Endothelial cell (in vitro differentiated cells): ENCODE results near the gene CT83. TPM values are rescaled to one million over a fixed set of nuclear protein-coding genes. Genes with fewer than 3 reads are reported as not detected.

Source experiments
- DNase-seq: peaks from one replicate; pipeline ENCODE4 v3.0.0; 2021; ENCODE audit warnings: low spot score
- H3K27ac Mint-ChIP-seq: one replicate; pipeline ENCODE4 v1.8.0; 2021; ENCODE audit warnings: mixed read lengths, inconsistent platforms; ENCODE audit not compliant: unreplicated experiment
- H3K27me3 Mint-ChIP-seq: one replicate; pipeline ENCODE4 v1.8.0; 2021; ENCODE audit warnings: mild to moderate bottlenecking, moderate library complexity, mixed read lengths, inconsistent platforms; ENCODE audit not compliant: unreplicated experiment
- H3K36me3 Mint-ChIP-seq: one replicate; pipeline ENCODE4 v1.8.0; 2021; ENCODE audit warnings: mild to moderate bottlenecking, low read depth, mixed read lengths, inconsistent platforms; ENCODE audit not compliant: unreplicated experiment
- H3K4me1 Mint-ChIP-seq: one replicate; pipeline ENCODE4 v1.8.0; 2021; ENCODE audit warnings: mild to moderate bottlenecking, mixed read lengths, inconsistent platforms; ENCODE audit not compliant: unreplicated experiment
- H3K4me3 Mint-ChIP-seq: one replicate; pipeline ENCODE4 v1.8.0; 2021; ENCODE audit warnings: mild to moderate bottlenecking, mixed read lengths, inconsistent platforms; ENCODE audit not compliant: unreplicated experiment
- H3K9me3 Mint-ChIP-seq: one replicate; pipeline ENCODE4 v1.8.0; 2021; ENCODE audit warnings: mixed read lengths, inconsistent platforms; ENCODE audit not compliant: unreplicated experiment
- CTCF ChIP-seq: fragments of 200-600 bp; sonication (generic); IDR thresholded peaks from one replicate; pipeline ENCODE4 v1.5.0; 2021; ENCODE audit warnings: antibody characterized with exemption; ENCODE audit not compliant: unreplicated experiment
- total RNA-seq: library from RNA; stranded (reverse); fragmentation: NEBNext Ultra II Directional; extraction: Animal tissue kit (Norgen Biotek cat#: 25700); gene quantifications from one replicate; pipeline ENCODE4 v1.2.1, GENCODE V29; 2021; ENCODE audit not compliant: unreplicated experiment

The CT83 gene
- total RNA-seq, 1 donor from 2014 or later, result not detected

- DNase-seq, result no peak
- TF ChIP-seq CTCF, result no peak
- Mint-ChIP-seq H3K4me3 (no peak overlapping the region), H3K4me1 (no peaks in the 10 kb centered on the region), H3K27me3 (no peaks in the 10 kb centered on the region), H3K27ac (no peak overlapping the region), H3K9me3 (no peaks in the 10 kb centered on the region), H3K36me3 (no peaks in the 10 kb centered on the region)
Measured at GRCh38 chrX:116449156-116449555, 13.6 kb downstream of the CT83 start.

GRCh38 chrX:116436358-116436816 is 26.4 kb downstream of the CT83 start, which contains the start of gene SLC6A14:
Gene SLC6A14, plus strand, starts transcription at chrX:116436606. Its CDS starts 104 bp downstream, at chrX:116436710.
- no peak for DNase-seq
- Mint-ChIP-seq H3K36me3 (no peaks in the 10 kb centered on the region), H3K27ac (no peak within 1 kb of the TSS), H3K9me3 (no peaks in the 10 kb centered on the region), H3K4me1 (no peaks in the 10 kb centered on the region), H3K27me3 (peaks cover 6% of the 10 kb centered on the region), H3K4me3 (no peak within 1 kb of the TSS)
- no peak for TF ChIP-seq CTCF

- TF ChIP-seq CTCF, result no peak
Measured at GRCh38 chrX:116435597-116435996, 27.2 kb downstream of the CT83 start.

GRCh38 chrX:116427978-116428377 is 34.8 kb downstream of the CT83 start:
- Mint-ChIP-seq H3K9me3 (no peaks in the 10 kb centered on the region), H3K27ac (no peak overlapping the region), H3K27me3 (no peaks in the 10 kb centered on the region), H3K36me3 (no peaks in the 10 kb centered on the region), H3K4me3 (no peak overlapping the region), H3K4me1 (no peaks in the 10 kb centered on the region)
- no peak for TF ChIP-seq CTCF
- no peak for DNase-seq

More at GRCh38 chrX:116435597-116435996, 27.2 kb downstream of the CT83 start:
- Mint-ChIP-seq H3K9me3 (no peaks in the 10 kb centered on the region), H3K4me3 (no peak overlapping the region), H3K27me3 (peaks cover 6% of the 10 kb centered on the region), H3K36me3 (no peaks in the 10 kb centered on the region), H3K4me1 (no peaks in the 10 kb centered on the region), H3K27ac (no peak overlapping the region)
- DNase-seq, result no peak

- TF ChIP-seq CTCF, result no peak
- Mint-ChIP-seq H3K27me3 (no peaks in the 10 kb centered on the region), H3K4me3 (no peak overlapping the region), H3K9me3 (no peaks in the 10 kb centered on the region), H3K27ac (no peak overlapping the region), H3K36me3 (no peaks in the 10 kb centered on the region), H3K4me1 (no peaks in the 10 kb centered on the region)
- no peak for DNase-seq
Measured at GRCh38 chrX:116417968-116418367, 44.8 kb downstream of the CT83 start.
